NB4 (cell line): Measurements from ENCODE around the gene KLRF2.

Experiments
- CTCF ChIP-seq: IDR thresholded peaks from one replicate; pipeline ENCODE4 v1.5.1; 2012; ENCODE audit warnings: low read depth, low read length
- POLR2A ChIP-seq: IDR thresholded peaks from 2 replicates; pipeline ENCODE4 v1.6.1; 2011; ENCODE audit warnings: mild to moderate bottlenecking; ENCODE audit not compliant: insufficient read length; ENCODE audit errors: extremely low read depth

- no peak for TF ChIP-seq CTCF
- TF ChIP-seq POLR2A, result no peak
Measured at GRCh38 chr12:9941838-9942237, 60.5 kb downstream of the KLRF2 start.
